ENCODE results near the gene EVI2B. TPM values are rescaled to one million over a fixed set of nuclear protein-coding genes. Genes with fewer than 3 reads are reported as not detected.

EVI2B gene
- total RNA-seq (2014; rRNA removed; shearing (Covaris generic)) (14.5 and 17.4 TPM in 2 replicates), total RNA-seq (2022) (71.0 and 85.1 TPM in 2 replicates), Bru-seq, nascent RNA (percentile 99 among the genes with signal in this experiment), BruChase-seq, experiment 1, labeled RNA remaining after a 6-hour chase (percentile 97 among the genes with signal in this experiment), BruChase-seq, experiment 2, labeled RNA remaining after a 2-hour chase (percentile 100 among the genes with signal in this experiment)
- long read RNA-seq, transcript EVI2B-201 (2 exons, 1,999 nt): major isoform, 73 of 77 reads
- long read RNA-seq, partial matches to known transcripts: 0 of 77 reads
- long read RNA-seq, other reads (novel, unspliced or antisense): 3 of 77 reads

- H3K4me3 ChIP-seq (ENCODE audit: low read depth, low read length, poor library complexity, severe bottlenecking): peak within 1 kb of the TSS; percentile 73
- no TSS peak for BruUV-seq (replicated peaks)
- ChIA-PET POLR2A (interaction anchor here (0.6 to 1.1 kb wide), 3 partner anchors 53 to 229 kb away, joined by 3 to 4 read pairs (median 4); no protein-coding TSS in a partner anchor), CTCF (ENCODE audit: unreplicated experiment) (no interaction called here)
- no peaks in the 10 kb centered on the region for H4K20me1 ChIP-seq (ENCODE audit: insufficient read depth, low read length)
- peak within 1 kb of the TSS; percentile 93 for H3K4me2 ChIP-seq (ENCODE audit: low read length)
- no peaks in the 10 kb centered on the region for H3K9me2 ChIP-seq (ENCODE audit: insufficient read depth, low read length)
- H3K27ac ChIP-seq (ENCODE audit: low read depth, low read length, poor library complexity, severe bottlenecking): peak within 1 kb of the TSS; percentile 97
- peaks cover 11% of the 10 kb centered on the region; the same call in 1 of the 2 replicates for H3K36me3 ChIP-seq (ENCODE audit: insufficient read depth, low read length)
- peaks cover 48% of the 10 kb centered on the region for H3K4me1 ChIP-seq (ENCODE audit: insufficient read depth, low read length, poor library complexity, severe bottlenecking)
- intact Hi-C loops (cut with micrococcal nuclease; ENCODE audit: unreplicated experiment): loop anchor here (2.0 kb wide), 1 partner anchor 59 kb away; no protein-coding TSS in a partner anchor
- H3K9me3 ChIP-seq (ENCODE audit: low read length): no peaks in the 10 kb centered on the region
- peaks cover 92% of the 10 kb centered on the region for H3K79me2 ChIP-seq (ENCODE audit: insufficient read depth, low read depth, low read length)
- DNase-seq (ENCODE audit: low spot score): peak; percentile 87
- no peak within 1 kb of the TSS for H2AFZ ChIP-seq (ENCODE audit: low read length)
- no peak for TF ChIP-seq EZH2phosphoT487 (IDR thresholded peaks at IDR 0.05; ENCODE audit: borderline replicate concordance, low read depth, low read length)
- no peak for TF ChIP-seq CTCF (conservative IDR thresholded peaks at IDR 0.05; ENCODE audit: low read length)
These were observed at the start of gene EVI2B for GRCh38 chr17:31313982-31314781. EVI2B (minus strand) TSS chr17:31314054; CDS start chr17:31305609, 8,445 bp downstream.

- no TSS peak for BruUV-seq (replicated peaks)
- Histone ChIP-seq H3K79me2 (ENCODE audit: insufficient read depth, low read depth, low read length) (no peaks in the 10 kb centered on the region), H3K27ac (ENCODE audit: low read depth, low read length, poor library complexity, severe bottlenecking) (no peak overlapping the region), H3K9me2 (ENCODE audit: insufficient read depth, low read length) (no peaks in the 10 kb centered on the region), H2AFZ (ENCODE audit: low read length) (no peak overlapping the region), H3K9me3 (ENCODE audit: low read length) (no peaks in the 10 kb centered on the region), H3K4me1 (ENCODE audit: insufficient read depth, low read length, poor library complexity, severe bottlenecking) (no peaks in the 10 kb centered on the region), H3K4me2 (ENCODE audit: low read length) (no peak overlapping the region), H3K4me3 (ENCODE audit: low read depth, low read length, poor library complexity, severe bottlenecking) (no peak overlapping the region), H3K36me3 (ENCODE audit: insufficient read depth, low read length) (peaks cover 82% of the 10 kb centered on the region), H4K20me1 (ENCODE audit: insufficient read depth, low read length) (no peaks in the 10 kb centered on the region)
- no peak for DNase-seq (ENCODE audit: low spot score)
- POLR2A ChIA-PET: no interaction called here
- intact Hi-C loops (cut with micrococcal nuclease; ENCODE audit: unreplicated experiment): no loop called here
- TF ChIP-seq EZH2phosphoT487 (IDR thresholded peaks at IDR 0.05; ENCODE audit: borderline replicate concordance, low read depth, low read length): no peak
- TF ChIP-seq CTCF (conservative IDR thresholded peaks at IDR 0.05; ENCODE audit: low read length): no peak
- CTCF ChIA-PET (ENCODE audit: unreplicated experiment): no interaction called here
These were observed 44.1 kb upstream of the EVI2B start for GRCh38 chr17:31357839-31358394.

All from OCI-LY7 (cell line).